H1 (cell line): Measurements from ENCODE around the gene MED17.

ENCODE experiments used
- CEBPB ChIP-seq: IDR thresholded peaks from 2 replicates; pipeline ENCODE4 v1.6.1; 2012; ENCODE audit warnings: low read depth, low read length
- RNF2 ChIP-seq: fragments of 200-900, 300-1000 bp; sonication (generic); IDR thresholded peaks from 2 replicates; pipeline ENCODE4 v1.7.1; 2016; ENCODE audit warnings: borderline replicate concordance, low read depth, mild to moderate bottlenecking, antibody characterized with exemption, low read length; ENCODE audit not compliant: poor library complexity, severe bottlenecking; ENCODE audit errors: missing control alignments
- TEAD4 ChIP-seq: IDR thresholded peaks from 2 replicates; pipeline ENCODE4 v1.6.1; 2012; ENCODE audit warnings: low read depth, low read length, inconsistent platforms, mixed read lengths
- ZNF274 ChIP-seq: IDR thresholded peaks from 2 replicates; pipeline ENCODE4 v1.7.0; 2012; ENCODE audit warnings: low read length, borderline replicate concordance; ENCODE audit errors: extremely low read depth
- TF ChIP-seq, protein P1 (sequence below), 3 experiments: IDR thresholded peaks; 1 replicate in 2 of 3; 2 replicates in 1 of 3; pipeline versions ENCODE4 v1.5.1 to v1.6.1; 2011; ENCODE audit warnings: low read length in 3 of 3, mild to moderate bottlenecking in 3 of 3, inconsistent platforms in 2 of 3, low read depth in 1 of 3, moderate library complexity in 1 of 3; ENCODE audit not compliant: insufficient read depth in 1 of 3; ENCODE audit errors: control extremely low read depth in 1 of 3

DNA sequence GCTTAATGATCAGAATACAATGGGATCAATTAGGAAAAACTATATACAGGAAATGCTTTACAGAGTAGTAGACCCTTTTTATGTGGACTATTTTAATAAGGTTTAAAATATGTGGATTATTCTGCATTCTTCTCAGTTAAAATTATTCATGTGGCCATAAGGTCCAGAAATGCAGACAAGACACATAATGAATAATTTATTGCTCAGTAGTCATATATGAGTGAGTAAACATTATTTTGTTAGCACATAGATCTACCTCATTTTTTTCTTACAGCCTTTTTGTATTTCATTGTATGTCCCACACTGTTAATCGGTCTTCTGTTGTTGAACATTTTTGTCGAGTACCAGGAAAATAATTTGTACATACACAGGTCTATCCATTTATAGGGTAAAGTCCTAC is 20.8 kb downstream of the MED17 start:
- TF ChIP-seq CEBPB (no peak), ZNF274 (no peak), TEAD4 (no peak), RNF2 (no peak)
- TF ChIP-seq, protein P1, sequence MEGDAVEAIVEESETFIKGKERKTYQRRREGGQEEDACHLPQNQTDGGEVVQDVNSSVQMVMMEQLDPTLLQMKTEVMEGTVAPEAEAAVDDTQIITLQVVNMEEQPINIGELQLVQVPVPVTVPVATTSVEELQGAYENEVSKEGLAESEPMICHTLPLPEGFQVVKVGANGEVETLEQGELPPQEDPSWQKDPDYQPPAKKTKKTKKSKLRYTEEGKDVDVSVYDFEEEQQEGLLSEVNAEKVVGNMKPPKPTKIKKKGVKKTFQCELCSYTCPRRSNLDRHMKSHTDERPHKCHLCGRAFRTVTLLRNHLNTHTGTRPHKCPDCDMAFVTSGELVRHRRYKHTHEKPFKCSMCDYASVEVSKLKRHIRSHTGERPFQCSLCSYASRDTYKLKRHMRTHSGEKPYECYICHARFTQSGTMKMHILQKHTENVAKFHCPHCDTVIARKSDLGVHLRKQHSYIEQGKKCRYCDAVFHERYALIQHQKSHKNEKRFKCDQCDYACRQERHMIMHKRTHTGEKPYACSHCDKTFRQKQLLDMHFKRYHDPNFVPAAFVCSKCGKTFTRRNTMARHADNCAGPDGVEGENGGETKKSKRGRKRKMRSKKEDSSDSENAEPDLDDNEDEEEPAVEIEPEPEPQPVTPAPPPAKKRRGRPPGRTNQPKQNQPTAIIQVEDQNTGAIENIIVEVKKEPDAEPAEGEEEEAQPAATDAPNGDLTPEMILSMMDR (IDR thresholded peaks at IDR 0.05; ENCODE audit: control extremely low read depth in 1 of 3, insufficient read depth in 1 of 3, low read depth in 1 of 3, low read length in 3 of 3) = no peak
